ENCODE measurements around the gene FNDC1. TPM values are rescaled to one million over a fixed set of nuclear protein-coding genes. Genes with fewer than 3 reads are reported as not detected.
"Not testable (repeated sequence)": the region's sequence is repeated elsewhere in the genome, so short reads cannot be mapped to it uniquely, and the experiment has no call there.

FNDC1 gene
- total RNA-seq, 1 donor from 2014 or later = 1.5 TPM

GRCh38 chr6:159282421-159282820, 113.2 kb downstream of the FNDC1 start:
- no peak for DNase-seq (ENCODE audit: missing footprints)
- intact Hi-C loops (cut with DNase I) = no loop called here
- ATAC-seq = no peak

GRCh38 chr6:159284661-159285060, 115.5 kb downstream of the FNDC1 start:
- ATAC-seq; intact Hi-C loops (cut with DNase I); DNase-seq (ENCODE audit: missing footprints): not testable (repeated sequence)

GRCh38 chr6:159298840-159299239, 129.6 kb downstream of the FNDC1 start:
- ATAC-seq = no peak
- intact Hi-C loops (cut with DNase I) = no loop called here
- no peak for DNase-seq (ENCODE audit: missing footprints)

- intact Hi-C loops (cut with DNase I) = no loop called here
- DNase-seq (ENCODE audit: missing footprints) (no peak), ATAC-seq (no peak)
These were observed 130.4 kb downstream of the FNDC1 start for GRCh38 chr6:159299566-159299965.

- intact Hi-C loops (cut with DNase I) = no loop called here
- ATAC-seq (no peak), DNase-seq (ENCODE audit: missing footprints) (no peak)
These were observed 132.1 kb downstream of the FNDC1 start for GRCh38 chr6:159301277-159301676.

- intact Hi-C loops (cut with DNase I) = no loop called here
- ATAC-seq = no peak
- no peak for DNase-seq (ENCODE audit: missing footprints)
These were observed 132.8 kb downstream of the FNDC1 start for GRCh38 chr6:159301810-159302593.

GRCh38 chr6:159302594-159302992, 133.4 kb downstream of the FNDC1 start:
- ATAC-seq = no peak
- intact Hi-C loops (cut with DNase I) = no loop called here

GRCh38 chr6:159303159-159303558, 134.0 kb downstream of the FNDC1 start:
- DNase-seq (ENCODE audit: missing footprints) (no peak), ATAC-seq (no peak)
- intact Hi-C loops (cut with DNase I) = no loop called here

More at GRCh38 chr6:159302594-159302992, 133.4 kb downstream of the FNDC1 start:
- no peak for DNase-seq (ENCODE audit: missing footprints)

- no peak for DNase-seq (ENCODE audit: missing footprints)
- no peak for ATAC-seq
- intact Hi-C loops (cut with DNase I) = no loop called here
These were observed 134.6 kb downstream of the FNDC1 start for GRCh38 chr6:159303784-159304183.

- DNase-seq (ENCODE audit: missing footprints) (no peak), ATAC-seq (no peak)
- intact Hi-C loops (cut with DNase I) = no loop called here
These were observed 135.4 kb downstream of the FNDC1 start for GRCh38 chr6:159304641-159305040.

- intact Hi-C loops (cut with DNase I) = no loop called here
- ATAC-seq (no peak), DNase-seq (ENCODE audit: missing footprints) (no peak)
These were observed 136.0 kb downstream of the FNDC1 start for GRCh38 chr6:159305159-159305558.

GRCh38 chr6:159305804-159306537, 136.8 kb downstream of the FNDC1 start:
- intact Hi-C loops (cut with DNase I) = no loop called here
- no peak for DNase-seq (ENCODE audit: missing footprints)
- ATAC-seq = peak; percentile 87

GRCh38 chr6:159307246-159307790, 138.1 kb downstream of the FNDC1 start:
- intact Hi-C loops (cut with DNase I) = no loop called here
- ATAC-seq (no peak), DNase-seq (ENCODE audit: missing footprints) (no peak)

GRCh38 chr6:159308198-159308597, 139.0 kb downstream of the FNDC1 start:
- ATAC-seq (no peak), DNase-seq (ENCODE audit: missing footprints) (no peak)
- intact Hi-C loops (cut with DNase I) = no loop called here

- ATAC-seq = no peak
- DNase-seq (ENCODE audit: missing footprints) = no peak
- intact Hi-C loops (cut with DNase I) = no loop called here
These were observed 140.5 kb downstream of the FNDC1 start for GRCh38 chr6:159309723-159310122.

- ATAC-seq = no peak
- intact Hi-C loops (cut with DNase I) = no loop called here
- no peak for DNase-seq (ENCODE audit: missing footprints)
These were observed 142.4 kb downstream of the FNDC1 start for GRCh38 chr6:159311618-159312017.

- no peak for ATAC-seq
- DNase-seq (ENCODE audit: missing footprints) = no peak
- intact Hi-C loops (cut with DNase I) = no loop called here
These were observed 143.0 kb downstream of the FNDC1 start for GRCh38 chr6:159312206-159312605.

- no peak for ATAC-seq
- intact Hi-C loops (cut with DNase I) = no loop called here
- no peak for DNase-seq (ENCODE audit: missing footprints)
These were observed 143.8 kb downstream of the FNDC1 start for GRCh38 chr6:159313018-159313417.

GRCh38 chr6:159315562-159315961, 146.4 kb downstream of the FNDC1 start:
- DNase-seq (ENCODE audit: missing footprints) (no peak), ATAC-seq (no peak)
- intact Hi-C loops (cut with DNase I) = no loop called here

GRCh38 chr6:159317430-159317829, 148.2 kb downstream of the FNDC1 start:
- DNase-seq (ENCODE audit: missing footprints) (no peak), ATAC-seq (no peak)
- intact Hi-C loops (cut with DNase I) = no loop called here
